HG02870 (cell line): ENCODE results near the gene GMPPA.

Experiments
- ATAC-seq: cut with Tn5 transposase; IDR thresholded peaks from one replicate; pipeline ENCODE4 v1.9.1; 2021; ENCODE audit warnings: mild to moderate bottlenecking, moderate library complexity; ENCODE audit not compliant: unreplicated experiment

The GMPPA gene

GRCh38 chr2:219517954-219518778, 19.5 kb downstream of the GMPPA start:
- no peak for ATAC-seq

GRCh38 chr2:219519526-219519916, 20.8 kb downstream of the GMPPA start:
- ATAC-seq, result no peak

- ATAC-seq, result no peak
These were observed 21.4 kb downstream of the GMPPA start for GRCh38 chr2:219520079-219520478.

GRCh38 chr2:219521066-219521880, 22.6 kb downstream of the GMPPA start:
- ATAC-seq, result no peak

- no peak for ATAC-seq
These were observed 23.7 kb downstream of the GMPPA start for GRCh38 chr2:219522111-219523030.

- no peak for ATAC-seq
These were observed 24.5 kb downstream of the GMPPA start for GRCh38 chr2:219523031-219523671.

GRCh38 chr2:219524817-219525216, 26.1 kb downstream of the GMPPA start:
- ATAC-seq, result no peak

- no peak for ATAC-seq
These were observed 27.0 kb downstream of the GMPPA start for GRCh38 chr2:219525533-219526232.

GRCh38 chr2:219526320-219527075, 27.8 kb downstream of the GMPPA start:
- ATAC-seq, result no peak

GRCh38 chr2:219527076-219527394, 28.3 kb downstream of the GMPPA start:
- no peak for ATAC-seq

GRCh38 chr2:219527472-219527871, 28.8 kb downstream of the GMPPA start:
- no peak for ATAC-seq

- peak; percentile 92 for ATAC-seq
These were observed 31.6 kb downstream of the GMPPA start for GRCh38 chr2:219530048-219530963.

- ATAC-seq, result no peak
These were observed 33.1 kb downstream of the GMPPA start for GRCh38 chr2:219531639-219532377.

- ATAC-seq, result no peak
These were observed 33.6 kb downstream of the GMPPA start for GRCh38 chr2:219532378-219532649.

GRCh38 chr2:219533930-219534661, 35.4 kb downstream of the GMPPA start:
- ATAC-seq, result no peak

- ATAC-seq, result no peak
These were observed 37.7 kb downstream of the GMPPA start for GRCh38 chr2:219536425-219536824.

- no peak for ATAC-seq
These were observed 38.3 kb downstream of the GMPPA start for GRCh38 chr2:219536967-219537366.
